Measurements from ENCODE around the gene DBN1.

- TF ChIP-seq MXI1 (IDR thresholded peaks at IDR 0.05; ENCODE audit: low read depth, low read length) (no peak), CTCF (IDR thresholded peaks at IDR 0.05) (no peak)
These were observed 39.0 kb downstream of the DBN1 start for GRCh38 chr5:177434437-177434836.

Data from SK-N-SH (cell line).